Stimulated activated CD4-positive, alpha-beta T cell treated with anti-CD3 and anti-CD28 coated beads, Interleukin-12 subunit alpha, Interleukin-12 subunit beta, amount 100 ng/mL, for 24 hours (primary cell): ENCODE results near the gene PPP1R8.
"Not testable (repeated sequence)": the region's sequence is repeated elsewhere in the genome, so short reads cannot be mapped to it uniquely, and the experiment has no call there.

Source experiments
- DNase-seq, 2 experiments: peaks; one replicate each; pipeline ENCODE4 v3.0.0-alpha.2; 2020; ENCODE audit warnings: low read depth in 2 of 2

The PPP1R8 gene

DNA sequence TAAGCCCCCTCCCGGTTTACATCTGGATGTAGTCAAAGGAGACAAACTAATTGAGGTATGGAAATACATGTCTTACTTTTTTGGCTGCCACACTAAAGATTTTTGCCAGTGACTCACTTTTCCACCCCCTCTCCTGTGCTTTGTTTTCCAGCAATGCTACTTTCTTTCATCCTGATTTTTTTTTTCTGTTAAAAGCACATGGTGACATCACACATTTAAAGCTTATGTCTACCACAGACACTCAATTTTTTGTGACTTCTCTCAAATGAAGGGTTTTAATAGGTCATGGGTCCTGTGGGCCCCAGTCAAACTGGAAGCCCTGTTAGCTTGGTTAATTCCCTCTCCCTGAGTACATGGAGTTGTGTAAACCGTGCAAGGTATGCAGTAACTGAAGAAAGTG, 2.2 kb downstream of the PPP1R8 start:
- no peak for DNase-seq

DNA sequence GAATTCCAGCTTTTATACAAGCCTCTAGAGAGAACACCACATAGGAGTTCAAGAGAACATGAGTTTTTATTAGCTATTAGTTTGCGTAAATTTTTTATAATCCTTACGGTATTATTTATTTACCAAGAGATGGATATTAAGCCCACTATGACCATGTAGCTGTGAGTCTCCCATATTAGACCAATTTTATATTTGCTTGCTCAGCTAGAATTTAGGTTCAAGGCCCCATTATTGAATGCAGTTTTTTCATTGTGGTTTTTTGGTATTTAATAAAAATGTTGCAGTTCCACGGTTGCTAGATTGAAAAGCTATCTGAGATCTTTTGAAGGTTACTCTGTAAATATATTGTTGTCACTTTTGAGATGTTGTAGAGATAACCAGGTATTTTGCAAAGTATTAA, 2.9 kb downstream of the PPP1R8 start:
- no peak for DNase-seq

DNA sequence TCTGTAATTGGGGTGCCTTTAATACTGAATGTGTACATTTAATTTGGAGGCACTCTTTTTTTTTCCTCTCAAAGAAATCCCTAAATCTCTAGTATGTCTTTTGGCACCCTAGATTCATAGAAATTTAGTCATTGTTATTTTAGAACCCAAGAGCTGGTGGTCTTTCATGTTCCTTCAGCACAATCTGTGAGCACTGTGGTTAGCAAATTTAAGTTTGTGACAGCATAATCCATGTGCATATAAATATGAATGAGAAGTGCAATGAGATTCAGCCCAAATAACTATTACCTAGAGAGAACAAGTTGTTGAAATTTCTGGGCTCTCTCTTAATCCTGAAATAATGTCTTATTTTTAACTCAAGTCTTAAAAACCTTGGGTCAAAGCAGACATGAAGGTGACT, 4.5 kb downstream of the PPP1R8 start:
- no peak for DNase-seq

DNA sequence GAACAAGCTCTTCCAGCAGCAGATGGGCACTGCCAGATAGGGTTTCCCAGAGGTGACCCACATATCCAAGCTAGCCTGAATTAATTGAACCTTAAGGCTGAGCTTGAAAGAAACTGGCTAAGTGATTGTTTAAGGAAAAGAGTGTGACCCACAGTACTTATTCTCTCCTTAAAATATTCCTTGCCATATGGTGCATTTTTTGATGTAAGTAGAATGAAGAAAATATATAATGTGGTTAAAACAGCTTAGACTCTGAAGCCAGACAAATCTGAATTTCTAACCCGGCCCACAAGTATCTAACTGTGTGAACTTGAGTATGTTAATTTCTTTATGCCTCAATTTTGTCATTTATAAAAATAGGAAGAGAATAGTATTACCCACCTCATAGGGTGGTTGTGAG, 4.9 kb downstream of the PPP1R8 start:
- DNase-seq: no peak

DNA sequence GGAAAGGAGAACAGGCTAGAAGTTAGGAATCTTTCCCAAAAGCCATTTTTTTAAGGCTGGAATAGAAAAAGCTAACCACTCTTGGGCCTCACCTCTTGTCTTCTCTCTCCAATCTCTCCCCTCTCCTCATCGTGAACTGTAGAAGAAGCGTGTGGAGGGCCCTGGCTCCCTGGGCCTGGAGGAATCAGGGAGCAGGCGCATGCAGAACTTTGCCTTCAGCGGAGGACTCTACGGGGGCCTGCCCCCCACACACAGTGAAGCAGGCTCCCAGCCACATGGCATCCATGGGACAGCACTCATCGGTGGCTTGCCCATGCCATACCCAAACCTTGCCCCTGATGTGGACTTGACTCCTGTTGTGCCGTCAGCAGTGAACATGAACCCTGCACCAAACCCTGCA, 19.4 kb downstream of the PPP1R8 start:
- no peak for DNase-seq

DNA sequence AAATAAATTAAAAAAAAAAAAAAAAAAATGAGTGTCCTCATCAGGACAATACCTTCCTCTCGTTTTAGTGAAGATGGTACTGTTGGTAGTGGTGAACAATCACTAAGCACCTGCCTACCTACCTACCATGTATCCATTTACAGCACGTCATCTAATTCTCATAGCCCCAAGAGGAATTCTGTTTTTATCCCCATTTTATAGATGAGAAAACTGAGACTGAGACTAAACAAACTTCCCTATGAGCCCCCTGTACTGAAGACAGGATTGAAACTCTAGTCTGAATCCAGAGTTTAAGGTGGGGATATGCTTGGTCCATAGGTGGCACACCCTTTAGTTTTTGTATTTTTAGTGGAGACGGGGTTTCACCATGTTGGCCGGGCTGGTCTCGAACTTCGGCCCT, 24.5 kb downstream of the PPP1R8 start:
- DNase-seq: no peak

DNA sequence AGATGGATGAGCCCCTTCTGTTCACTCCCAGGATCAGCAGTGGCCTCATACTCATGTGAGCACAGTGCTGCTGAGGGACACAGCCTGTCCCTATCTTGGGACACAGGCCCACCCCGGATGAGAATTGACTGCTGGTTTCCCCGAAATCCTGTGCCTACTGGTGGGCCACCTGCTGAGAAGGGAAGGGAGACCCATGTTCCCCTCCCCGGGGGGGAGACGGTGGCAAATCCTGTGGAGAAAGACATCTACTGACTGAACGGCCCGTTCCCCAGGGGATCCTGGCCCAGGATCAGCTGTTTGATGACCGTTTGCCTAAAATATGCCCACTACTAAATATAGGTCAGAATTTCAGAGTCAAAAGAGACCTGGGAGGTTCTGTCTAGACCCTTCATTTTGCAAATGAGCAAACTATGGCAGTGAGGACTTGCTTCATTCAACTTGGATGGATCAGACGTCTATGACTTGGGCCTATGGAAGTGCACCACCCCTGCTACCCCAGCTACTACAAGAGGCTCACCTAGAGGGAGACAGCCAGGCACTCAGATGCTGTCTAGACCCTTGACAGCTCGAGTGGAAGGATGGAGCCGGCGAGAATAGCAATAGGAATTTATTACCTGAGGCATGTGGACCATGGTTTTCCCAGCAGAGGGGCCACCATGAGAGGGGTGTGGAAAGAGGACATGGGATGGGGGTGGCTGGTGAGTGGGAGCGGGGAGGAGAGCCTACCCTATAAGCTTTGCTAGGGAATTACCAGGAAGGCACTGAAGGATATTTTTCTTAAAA, 26.2 kb downstream of the PPP1R8 start:
- no peak for DNase-seq

DNA sequence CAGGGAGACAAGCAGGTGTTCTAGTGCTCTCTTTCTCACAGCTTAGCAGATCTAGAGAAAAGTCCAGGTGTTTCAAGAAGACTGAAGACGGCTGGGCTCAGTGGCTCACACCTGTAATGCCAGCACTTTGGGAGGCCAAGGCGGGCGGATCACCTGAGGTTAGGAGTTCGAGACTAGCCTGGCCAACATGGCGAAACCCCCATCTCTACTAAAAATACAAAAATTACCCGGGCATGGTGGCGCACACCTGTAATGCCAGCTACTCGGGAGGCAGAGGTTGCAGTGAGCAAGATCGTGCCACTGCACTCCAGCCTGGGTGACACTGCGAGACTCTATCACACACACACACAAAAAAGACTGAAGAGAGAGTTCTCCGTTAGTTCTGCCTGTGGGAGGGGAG, 27.0 kb downstream of the PPP1R8 start:
- DNase-seq: not testable (repeated sequence)

DNA sequence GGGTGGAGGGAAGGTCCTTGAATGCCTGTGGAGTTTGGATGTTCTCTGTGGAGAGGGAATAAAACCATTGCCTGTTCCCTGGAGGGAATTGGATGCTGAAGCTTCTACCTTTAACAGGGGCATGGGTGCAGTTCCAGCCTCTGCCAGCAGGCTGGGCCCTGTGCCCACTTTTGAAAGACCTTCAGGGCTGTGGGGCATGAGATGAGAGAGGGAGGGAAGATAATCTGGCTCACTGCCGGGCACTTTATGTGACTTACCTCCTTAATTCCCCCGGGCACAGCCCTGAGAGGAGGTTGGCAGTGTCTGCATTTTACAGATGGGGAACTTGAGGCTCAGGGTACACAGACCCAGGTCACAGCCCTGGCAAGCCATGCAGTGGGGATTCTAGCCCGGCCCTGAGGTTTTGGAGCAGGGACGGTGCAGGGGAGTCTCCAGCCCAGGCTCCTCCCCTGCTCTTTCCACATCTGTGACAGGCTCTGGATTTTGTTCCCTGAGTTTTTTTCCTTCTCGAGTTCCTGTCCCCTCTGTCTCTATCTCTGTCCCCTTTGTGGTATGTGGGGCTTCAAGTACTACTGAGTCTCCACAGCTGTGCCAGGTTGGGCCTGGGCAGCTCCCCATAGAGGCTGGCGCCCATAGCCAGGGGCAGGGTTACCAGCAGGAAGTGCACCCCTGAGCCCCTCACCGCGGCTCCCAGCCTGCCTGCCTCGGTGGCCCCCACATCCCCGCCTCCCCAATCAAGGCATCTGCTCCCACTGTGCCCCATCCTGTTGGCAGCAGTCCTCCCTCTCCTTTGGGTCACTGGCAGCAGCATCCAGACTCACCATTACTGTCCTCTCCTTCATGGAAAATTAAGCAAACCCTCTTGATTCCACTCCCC, 27.7 kb downstream of the PPP1R8 start:
- DNase-seq: peak; percentile 66 to 83

DNA sequence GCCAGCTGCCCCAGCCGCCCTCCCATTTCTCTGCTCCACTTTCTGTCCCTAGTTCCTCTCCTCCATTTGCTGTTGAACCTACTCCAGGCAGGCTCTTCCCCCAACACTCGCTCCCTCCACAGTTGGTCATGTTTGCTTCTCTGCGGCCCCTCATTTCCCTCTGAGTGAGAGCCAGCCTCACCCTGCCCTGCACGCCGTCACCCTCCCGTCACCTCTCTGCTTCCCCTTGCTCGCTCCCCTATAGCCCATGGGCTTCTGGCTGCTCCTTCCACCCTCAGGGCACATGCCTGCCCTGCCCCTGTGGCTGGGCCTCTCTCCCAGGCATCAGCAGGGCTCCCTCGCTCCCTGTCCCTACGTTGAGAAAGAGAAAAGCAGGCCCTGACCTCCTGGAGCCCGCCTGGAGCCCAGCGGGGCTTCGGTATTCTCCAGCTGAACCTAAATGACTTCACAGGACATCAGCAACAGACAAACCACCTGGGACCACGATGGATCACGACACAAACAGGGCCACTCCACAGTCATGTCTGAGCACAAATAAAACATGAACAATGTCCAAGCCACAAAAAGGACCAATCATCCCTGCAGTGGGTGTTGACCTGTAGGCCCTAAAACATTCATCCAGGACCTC, 28.5 kb downstream of the PPP1R8 start:
- DNase-seq: no peak

DNA sequence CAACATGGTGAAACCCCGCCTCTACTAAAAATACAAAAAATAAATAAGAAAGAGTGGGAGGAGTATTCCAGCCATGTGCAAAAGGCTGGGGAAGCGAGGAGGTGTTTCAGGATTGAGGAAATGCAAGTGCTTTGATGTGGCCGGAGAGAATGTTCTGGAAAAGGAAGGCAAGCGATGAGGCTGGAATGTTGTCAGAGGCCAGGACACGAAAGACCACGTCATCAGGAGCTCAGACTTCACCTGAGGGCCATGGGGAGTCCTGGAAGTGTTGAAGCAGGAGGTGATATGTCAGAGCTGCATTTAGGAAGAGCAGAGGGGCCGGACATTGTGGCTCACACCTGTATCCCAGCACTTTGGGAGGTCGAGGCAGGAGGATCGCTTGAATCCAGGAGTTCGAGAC, 30.9 kb downstream of the PPP1R8 start:
- DNase-seq: no peak

DNA sequence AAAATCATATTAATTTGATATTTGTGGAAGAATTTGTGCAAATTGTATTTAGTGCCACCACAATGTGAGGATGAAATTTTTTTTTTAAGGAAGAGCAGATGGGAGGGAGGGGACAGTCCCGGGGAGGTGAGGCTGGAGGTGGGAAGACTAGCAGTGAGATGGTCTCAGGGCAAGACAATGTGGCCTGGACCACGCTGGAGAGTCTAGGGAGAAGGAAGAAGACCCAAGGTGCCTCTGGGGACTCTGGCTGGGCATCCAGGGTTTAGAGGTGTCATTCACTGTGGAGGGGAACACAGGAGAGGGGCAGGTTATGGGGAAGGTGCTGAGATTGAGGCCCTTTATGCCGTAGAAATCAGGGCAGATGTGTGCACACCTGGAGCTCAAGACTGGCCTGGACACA, 31.4 kb downstream of the PPP1R8 start:
- no peak for DNase-seq

DNA sequence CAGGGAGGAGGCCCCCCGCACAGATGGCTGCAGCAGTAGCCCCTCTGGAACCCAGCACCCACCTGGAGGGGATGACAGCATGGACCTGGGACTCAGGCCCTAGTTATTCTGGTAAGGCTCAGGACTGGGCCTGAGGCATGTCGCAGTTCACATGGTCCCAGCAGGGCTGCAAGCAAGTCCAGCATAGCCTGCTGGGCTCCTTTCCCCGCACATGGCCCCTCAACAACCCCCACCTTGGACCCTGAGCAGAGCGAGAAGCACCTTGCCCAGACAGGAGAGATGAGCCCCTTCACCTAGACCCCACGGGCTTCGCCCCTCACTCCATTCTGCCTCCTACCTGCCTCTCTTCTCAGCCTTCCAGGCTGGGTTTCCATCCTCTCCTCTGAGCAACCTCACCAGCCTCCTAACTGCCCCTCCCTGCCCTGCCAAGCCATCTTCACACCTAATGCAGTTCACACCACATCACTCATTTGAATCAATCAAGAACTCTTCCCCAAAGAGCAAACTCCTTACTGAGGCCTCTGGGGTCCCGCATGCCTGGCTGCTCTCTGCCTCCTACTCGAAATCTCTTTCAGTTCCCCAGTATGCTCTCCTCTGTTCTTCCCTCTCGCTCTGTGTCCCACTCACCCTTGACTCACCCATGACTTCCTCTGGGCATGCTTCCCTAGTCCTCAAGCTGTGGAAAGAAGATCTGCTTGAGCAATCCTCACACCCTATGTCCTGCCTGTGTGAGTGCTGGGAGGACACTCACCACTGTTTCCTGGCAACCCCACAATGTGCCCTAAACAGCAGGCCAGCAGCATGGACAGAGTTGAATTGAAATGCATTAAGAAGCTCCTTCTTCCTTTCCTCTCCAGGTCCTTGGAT, 32.3 kb downstream of the PPP1R8 start:
- no peak for DNase-seq

DNA sequence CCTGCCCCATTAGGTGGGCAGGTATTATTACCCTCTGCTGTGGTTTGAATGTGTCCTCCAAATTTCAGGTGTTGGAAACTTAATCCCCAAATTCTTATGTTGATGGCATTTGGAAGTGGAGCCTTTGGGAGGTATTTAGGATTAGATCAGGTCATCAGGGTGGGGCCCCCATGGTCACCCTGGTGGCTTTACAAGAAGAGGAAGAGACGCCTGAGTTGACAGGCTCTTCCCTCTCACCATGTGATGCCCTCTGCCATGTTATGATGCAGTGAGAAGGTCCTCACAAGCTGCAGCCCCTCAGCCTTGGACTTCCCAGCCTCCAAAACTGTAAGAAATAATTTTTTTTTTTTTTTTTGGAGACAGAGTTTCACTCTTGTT, 32.9 kb downstream of the PPP1R8 start:
- DNase-seq: no peak

DNA sequence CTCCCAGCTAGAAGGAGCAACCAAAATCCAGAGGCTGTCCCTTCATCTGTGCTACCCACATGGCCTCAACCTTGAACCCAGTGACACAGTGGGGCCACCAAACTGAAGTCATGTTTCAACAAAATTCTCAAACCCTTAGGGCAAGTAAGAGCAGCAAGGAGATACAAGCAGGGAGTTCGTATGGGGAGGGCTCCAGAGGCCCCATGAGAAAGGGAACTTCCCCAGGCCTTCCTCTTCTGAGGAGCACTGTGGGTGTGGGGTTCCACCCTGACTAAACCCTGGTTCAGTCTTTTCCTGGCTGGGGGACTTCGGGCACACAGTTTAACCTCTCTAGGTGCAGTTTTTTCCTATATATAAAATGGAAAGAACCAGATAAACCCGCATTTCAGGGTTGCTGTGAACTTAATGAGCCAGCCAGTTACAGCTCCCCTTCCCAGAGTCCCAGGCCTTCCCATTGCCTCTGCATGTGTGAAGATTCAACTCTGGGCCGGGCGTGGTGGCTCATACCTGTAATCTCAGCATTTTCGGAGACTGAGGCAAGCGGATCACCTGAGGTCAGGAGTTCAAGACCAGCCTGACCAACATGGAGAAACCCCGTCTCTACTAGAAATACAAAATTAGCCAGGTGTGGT, 33.8 kb downstream of the PPP1R8 start:
- peak in 1 of 2 experiments; percentile 33 for DNase-seq

DNA sequence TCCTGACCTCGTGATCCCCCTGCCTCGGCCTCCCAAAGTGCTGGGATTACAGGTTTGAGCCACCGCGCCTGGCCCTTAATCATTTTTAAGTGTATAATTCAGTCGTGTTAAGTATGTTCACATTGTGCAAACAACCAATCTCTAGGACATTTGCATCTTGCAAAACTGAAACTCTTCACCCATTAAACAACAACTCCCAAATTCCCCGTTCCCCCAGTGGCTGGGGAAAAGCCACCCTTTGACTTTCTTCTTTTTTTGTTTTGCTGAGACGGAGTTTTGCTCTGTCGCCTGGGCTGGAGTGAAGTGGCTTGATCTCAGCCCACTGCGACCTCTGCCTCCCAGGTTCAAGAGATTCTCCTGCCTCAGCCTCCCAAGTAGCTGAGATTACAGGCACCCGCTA, 35.2 kb downstream of the PPP1R8 start:
- DNase-seq: no peak

DNA sequence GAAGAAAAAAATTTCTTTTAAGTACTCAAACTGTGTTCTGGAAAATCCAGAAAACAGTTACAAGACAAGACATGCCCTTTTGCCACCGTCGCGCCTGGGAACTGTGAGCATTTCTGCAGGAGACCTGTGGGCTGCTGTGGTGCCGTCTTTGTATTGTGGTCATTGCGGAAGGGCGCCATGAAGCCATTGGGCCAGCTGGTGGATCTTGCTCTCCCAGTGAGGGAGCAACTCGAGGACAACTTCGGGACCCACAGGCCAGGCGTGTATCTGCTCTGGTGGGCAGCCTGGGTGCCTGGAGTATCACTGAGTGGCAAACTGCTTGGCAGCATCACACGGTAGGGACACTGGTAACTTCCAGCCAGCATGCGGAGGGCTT, 38.0 kb downstream of the PPP1R8 start:
- no peak for DNase-seq

DNA sequence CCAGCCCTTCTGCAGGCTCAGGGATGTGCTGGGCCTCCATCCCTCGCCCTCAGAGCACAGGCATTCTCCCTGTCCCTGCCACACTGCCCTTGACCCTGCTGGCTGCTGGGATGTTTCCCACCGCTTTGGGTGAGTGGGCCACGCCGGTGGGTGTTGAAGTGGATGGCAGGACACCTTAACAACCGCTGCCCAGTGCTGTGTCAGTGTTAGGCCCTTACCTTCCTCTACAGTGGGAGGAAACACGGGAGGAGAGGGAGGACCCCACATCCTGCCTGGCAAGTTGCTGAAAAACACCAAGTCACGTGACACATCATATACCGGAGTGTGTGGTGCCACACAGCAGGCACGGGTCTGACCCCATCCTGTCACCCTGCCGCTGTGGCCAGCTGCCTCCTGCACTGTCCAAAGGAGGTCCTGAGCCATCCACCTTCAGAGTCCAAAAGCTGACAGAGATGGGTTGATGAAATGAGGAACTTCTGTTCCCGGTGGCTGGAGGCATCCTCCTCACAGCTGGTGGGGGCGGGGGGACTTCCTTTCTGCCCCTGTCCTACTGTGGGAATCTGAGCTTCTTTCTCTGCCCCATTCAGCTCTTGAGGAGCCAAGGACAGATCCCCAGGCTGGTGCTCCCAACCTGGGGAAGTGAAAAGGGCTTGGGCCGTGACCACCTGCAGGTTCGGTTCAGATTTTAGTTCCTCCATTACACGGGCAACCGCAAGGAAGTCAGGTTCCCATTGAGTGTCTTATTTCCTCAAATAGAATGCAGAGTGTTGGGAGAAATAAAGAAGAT, 38.5 kb downstream of the PPP1R8 start:
- DNase-seq: peak in 1 of 2 experiments; percentile 30

DNA sequence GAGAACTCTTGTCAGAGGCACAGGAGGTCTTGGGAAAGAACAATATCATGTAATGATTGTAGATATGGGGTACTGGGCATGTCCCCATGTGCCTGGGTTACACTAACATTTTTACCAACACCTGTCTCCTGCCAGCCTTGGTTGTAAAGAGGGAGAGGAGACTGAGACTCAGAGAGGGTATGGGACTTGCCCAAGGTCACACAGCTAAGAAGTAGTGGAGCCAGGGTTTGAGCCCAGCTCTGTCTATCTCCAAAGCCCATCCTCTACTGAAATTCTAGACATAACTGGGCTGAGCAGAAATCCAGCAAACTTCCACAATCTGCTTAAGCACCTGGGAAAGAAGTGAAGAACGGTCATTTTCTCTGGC, 39.1 kb downstream of the PPP1R8 start:
- DNase-seq: no peak

DNA sequence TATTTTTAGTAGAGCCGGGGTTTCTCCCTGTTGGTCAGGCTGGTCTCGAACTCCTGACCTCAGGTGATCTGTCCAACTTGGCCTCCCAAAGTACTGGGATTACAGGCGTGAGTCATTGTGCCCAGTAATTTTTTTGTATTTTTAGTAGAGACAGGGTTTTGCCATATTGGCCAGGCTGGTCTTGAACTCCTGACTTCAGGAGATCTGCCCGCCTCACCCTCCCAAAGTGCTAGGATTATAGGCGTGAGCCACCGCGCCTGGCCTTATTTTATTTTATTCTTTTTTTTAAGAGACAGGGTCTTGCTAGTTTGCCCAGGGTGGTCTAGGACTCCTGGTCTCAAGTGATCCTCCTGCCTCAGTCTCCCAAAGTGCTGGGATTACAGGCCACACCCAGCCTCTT, 40.5 kb downstream of the PPP1R8 start:
- DNase-seq: not testable (repeated sequence)
